NCI-H345 (cell line): ENCODE results near the gene LRIG2.

Experiments used
- DNase-seq: peaks from one replicate; lab custom pipeline; 2025; lab: John Stamatoyannopoulos, UW

Gene LRIG2

GRCh38 chr1:113170519-113170918 lies 97.5 kb downstream of the LRIG2 start:
- no peak for DNase-seq

- DNase-seq = no peak
These were observed 105.1 kb downstream of the LRIG2 start for GRCh38 chr1:113178106-113178505.

- DNase-seq = no peak
These were observed 105.5 kb downstream of the LRIG2 start for GRCh38 chr1:113178522-113178921.
